HEK293 (cell line): ENCODE data around the gene MYL10.
"Not testable (repeated sequence)": the region's sequence is repeated elsewhere in the genome, so short reads cannot be mapped to it uniquely, and the experiment has no call there.

Experiments used
- CTCF ChIA-PET: fragments of 350-600 bp; formaldehyde crosslinking; extraction: SDS; loops from one replicate; lab custom pipeline; 2021; ENCODE audit warnings: antibody characterized with exemption; lab: Yijun Ruan, JAX
- POLR2A ChIA-PET: fragments of 300-600 bp; formaldehyde crosslinking; extraction: SDS; loops from one replicate; lab custom pipeline; 2020; ENCODE audit warnings: antibody characterized with exemption, inconsistent platforms; lab: Yijun Ruan, JAX
- H3K27ac ChIP-seq: fragments of 200-500 bp; sonication (Bioruptor generic); 2 replicates; pipeline ENCODE4 v1.5.1; 2014; ENCODE audit warnings: low read depth, low read length, control low read depth, inconsistent platforms; ENCODE audit errors: extremely low read depth
- H3K36me3 ChIP-seq, 2 experiments: fragments of 200-500 bp in 1 of 2; sonication (Bioruptor generic) in 1 of 2; 1 replicate in 1 of 2; 2 replicates in 1 of 2; pipeline ENCODE4 v1.5.1; 2014 to 2017; ENCODE audit warnings: inconsistent platforms in 2 of 2, low read length in 2 of 2; ENCODE audit not compliant: control insufficient read depth in 2 of 2, insufficient read depth in 1 of 2
- H3K4me1 ChIP-seq: fragments of 200-500 bp; sonication (Bioruptor generic); 2 replicates; pipeline ENCODE4 v1.5.1; 2014; ENCODE audit warnings: mild to moderate bottlenecking, low read length, inconsistent platforms; ENCODE audit not compliant: control insufficient read depth, insufficient read depth
- H3K4me3 ChIP-seq: 2 replicates; pipeline ENCODE4 v1.5.1; 2011; ENCODE audit warnings: low read depth, mild to moderate bottlenecking, control low read depth, low read length, moderate library complexity
- H3K9me3 ChIP-seq: fragments of 200-500 bp; sonication (Bioruptor generic); 2 replicates; pipeline ENCODE4 v1.5.1; 2014; ENCODE audit warnings: low read depth, low read length, inconsistent platforms; ENCODE audit not compliant: control insufficient read depth, insufficient read depth
- KLF1 ChIP-seq: fragments of 450-650 bp; formaldehyde crosslinking; IDR thresholded peaks from 2 replicates; pipeline ENCODE4 v1.5.1; 2016; ENCODE audit warnings: missing biosample characterization, missing genetic modification characterization
- REPIN1 ChIP-seq: fragments of 450-650 bp; formaldehyde crosslinking; IDR thresholded peaks from 2 replicates; pipeline ENCODE4 v1.5.1; 2017; ENCODE audit warnings: missing biosample characterization, missing genetic modification characterization, low read depth
- SP2 ChIP-seq: fragments of 450-650 bp; formaldehyde crosslinking; IDR thresholded peaks from 2 replicates; pipeline ENCODE4 v1.5.1; 2016; ENCODE audit warnings: missing biosample characterization, missing genetic modification characterization
- ZIC2 ChIP-seq: fragments of 450-650 bp; formaldehyde crosslinking; IDR thresholded peaks from 2 replicates; pipeline ENCODE4 v1.5.1; 2016; ENCODE audit warnings: missing biosample characterization, missing genetic modification characterization
- ZNF121 ChIP-seq: fragments of 450-650 bp; formaldehyde crosslinking; IDR thresholded peaks from 2 replicates; pipeline ENCODE4 v1.5.1; 2016; ENCODE audit warnings: missing biosample characterization, missing genetic modification characterization
- ZNF37A ChIP-seq: fragments of 450-650 bp; IDR thresholded peaks from 2 replicates; pipeline ENCODE4 v1.5.1; 2018; ENCODE audit warnings: missing biosample characterization, missing genetic modification characterization
- ZNF48 ChIP-seq: fragments of 450-650 bp; formaldehyde crosslinking; IDR thresholded peaks from 2 replicates; pipeline ENCODE4 v1.5.1; 2016; ENCODE audit warnings: missing biosample characterization, missing genetic modification characterization
- ZNF510 ChIP-seq: fragments of 450-650 bp; formaldehyde crosslinking; IDR thresholded peaks from 2 replicates; pipeline ENCODE4 v1.5.1; 2018; ENCODE audit warnings: mild to moderate bottlenecking, missing genetic modification characterization, missing biosample characterization; ENCODE audit not compliant: insufficient replicate concordance
- ZNF555 ChIP-seq: fragments of 450-650 bp; formaldehyde crosslinking; conservative IDR thresholded peaks from 2 replicates; pipeline ENCODE4 v1.5.1; 2017; ENCODE audit warnings: missing biosample characterization, mild to moderate bottlenecking, missing genetic modification characterization, inconsistent platforms
- ZNF76 ChIP-seq: fragments of 450-650 bp; formaldehyde crosslinking; IDR thresholded peaks from 2 replicates; pipeline ENCODE4; 2016; ENCODE audit warnings: low read depth, missing biosample characterization, missing genetic modification characterization, borderline replicate concordance
- ZSCAN16 ChIP-seq: fragments of 450-650 bp; formaldehyde crosslinking; IDR thresholded peaks from 2 replicates; pipeline ENCODE4 v1.5.1; 2016; ENCODE audit warnings: missing biosample characterization, missing genetic modification characterization
- TF ChIP-seq, protein P1 (sequence below): fragments of 450-650 bp; formaldehyde crosslinking; IDR thresholded peaks from 2 replicates; pipeline ENCODE4 v1.5.1; 2016; ENCODE audit warnings: missing biosample characterization, missing genetic modification characterization
- TF ChIP-seq, protein P2 (sequence below): fragments of 450-650 bp; formaldehyde crosslinking; IDR thresholded peaks from 2 replicates; pipeline ENCODE4 v1.5.1; 2016; ENCODE audit warnings: missing biosample characterization, missing genetic modification characterization
- TF ChIP-seq, protein P3 (sequence below): fragments of 450-650 bp; formaldehyde crosslinking; IDR thresholded peaks from 2 replicates; pipeline ENCODE4 v1.5.1; 2017; ENCODE audit warnings: missing biosample characterization, missing genetic modification characterization
- TF ChIP-seq, protein P4 (sequence below): fragments of 450-650 bp; formaldehyde crosslinking; IDR thresholded peaks from 2 replicates; pipeline ENCODE4 v1.5.1; 2017; ENCODE audit warnings: missing biosample characterization, missing genetic modification characterization

MYL10 gene

DNA sequence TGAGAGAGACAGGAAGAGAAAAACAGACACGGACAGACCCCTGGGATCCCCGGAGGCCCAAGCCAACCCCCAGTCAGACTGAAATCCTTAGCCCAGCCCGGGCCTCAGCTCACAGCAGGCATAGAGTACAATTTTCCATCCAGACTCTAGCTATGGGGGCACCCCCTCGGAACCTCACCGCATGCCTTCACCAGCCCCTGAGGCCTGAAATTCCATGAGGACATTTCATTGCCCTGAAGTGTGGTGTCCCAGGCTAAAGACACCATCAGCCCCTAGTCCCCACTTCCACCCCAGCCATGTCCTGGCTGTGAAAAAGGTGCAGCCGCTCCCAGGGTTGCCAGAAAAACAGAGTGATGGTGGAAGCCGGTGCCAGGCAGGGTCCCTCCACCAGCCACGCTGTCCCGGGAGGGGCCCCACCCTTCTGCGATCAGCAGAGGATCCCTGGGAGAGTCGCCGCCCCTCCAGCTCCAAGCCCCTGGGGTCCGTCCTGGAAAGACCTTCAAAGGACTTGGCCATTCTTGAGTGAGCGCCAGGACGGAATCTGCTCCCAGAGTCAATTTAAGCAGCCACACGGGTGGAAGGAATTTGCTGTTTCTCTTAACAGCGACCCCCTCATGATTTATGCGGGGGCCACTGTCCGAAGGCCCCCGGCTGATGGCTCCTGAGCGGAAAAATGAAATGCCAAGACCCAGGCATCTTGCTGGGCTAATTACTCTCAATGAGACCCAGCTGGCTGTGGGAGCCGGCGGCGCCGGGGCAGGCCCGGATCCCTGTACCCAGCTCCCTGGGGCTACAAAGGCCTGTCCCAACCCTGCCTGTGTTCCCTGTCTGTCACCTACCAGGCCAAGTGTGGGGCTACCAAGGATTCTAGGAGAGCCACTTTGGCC, 23.2 kb downstream of the MYL10 start:
- no peak overlapping the region for H3K27ac ChIP-seq
- H3K36me3 ChIP-seq: no peaks in the 10 kb centered on the region
- ChIA-PET POLR2A (no interaction called here), CTCF (interaction anchor here (0.9 kb wide), 1 partner anchor 9 kb away, joined by 3 read pairs; no protein-coding TSS in a partner anchor)
- no peaks in the 10 kb centered on the region for H3K9me3 ChIP-seq
- no peak overlapping the region for H3K4me3 ChIP-seq
- H3K4me1 ChIP-seq: no peaks in the 10 kb centered on the region
- TF ChIP-seq ZNF510 (tag by site-specific recombination) (no peak), ZIC2 (tag by site-specific recombination) (peak; percentile 26; the same call in 1 of the 2 replicates)

DNA sequence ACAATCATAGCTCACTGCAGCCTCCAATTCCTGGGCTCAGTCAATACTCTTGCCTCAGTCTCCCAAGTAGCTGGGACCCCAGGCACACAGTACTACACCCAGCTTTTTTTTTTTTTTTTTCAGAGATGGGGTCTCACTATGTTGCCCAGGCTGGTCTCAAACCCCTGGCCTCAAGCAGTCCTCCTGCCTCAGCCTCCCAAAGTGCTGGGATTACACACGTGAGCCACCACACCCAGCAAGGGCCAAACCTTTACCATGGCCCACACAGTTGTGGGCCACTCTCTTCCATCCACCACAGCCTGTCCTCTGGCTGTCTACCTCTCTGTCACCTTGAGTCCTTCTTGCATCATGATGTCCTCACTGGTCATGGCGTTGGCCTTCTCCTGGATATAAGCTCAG, 24.2 kb downstream of the MYL10 start:
- peak; percentile 73; the same call in 1 of the 2 replicates for TF ChIP-seq ZNF121
- TF ChIP-seq, all 188 proteins: peak for 1; not testable (repeated sequence) for 187
- POLR2A ChIA-PET, H3K36me3 ChIP-seq, H3K4me1 ChIP-seq, H3K4me3 ChIP-seq, H3K27ac ChIP-seq, H3K9me3 ChIP-seq: not testable (repeated sequence)
- CTCF ChIA-PET: interaction anchor here (0.7 kb wide), 1 partner anchor 8 kb away, joined by 3 read pairs; no protein-coding TSS in a partner anchor

DNA sequence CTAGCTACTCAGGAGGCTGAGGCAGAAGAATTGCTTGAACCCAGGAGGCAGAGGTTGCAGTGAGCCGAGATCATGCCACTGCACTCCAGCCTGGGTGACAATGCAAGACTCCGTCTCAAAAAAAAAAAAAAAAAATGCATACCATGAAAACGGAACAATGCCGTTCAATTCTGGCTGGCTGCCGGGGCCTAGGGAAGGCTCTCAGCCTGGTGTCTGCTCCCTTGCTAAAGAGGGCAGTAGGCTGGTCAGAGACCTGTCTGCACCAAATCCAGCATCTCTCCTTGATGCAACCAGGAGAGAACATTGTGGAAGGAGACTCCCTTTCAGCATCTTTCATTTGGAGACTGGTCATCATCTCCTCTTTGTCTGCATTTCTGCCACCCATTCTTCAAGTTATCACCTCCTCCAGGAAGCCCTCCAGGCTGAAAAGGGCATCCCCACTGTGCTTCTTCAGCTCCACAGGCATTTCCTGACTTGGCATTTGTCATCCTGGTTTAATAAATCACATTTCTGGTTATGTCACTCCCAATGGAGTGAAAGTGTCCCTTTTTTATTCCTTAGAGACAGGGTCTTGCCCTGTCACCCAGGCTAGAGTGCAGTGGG, 24.7 kb downstream of the MYL10 start:
- no peak for TF ChIP-seq ZNF48 (tag by site-specific recombination)
- TF ChIP-seq, protein P1, sequence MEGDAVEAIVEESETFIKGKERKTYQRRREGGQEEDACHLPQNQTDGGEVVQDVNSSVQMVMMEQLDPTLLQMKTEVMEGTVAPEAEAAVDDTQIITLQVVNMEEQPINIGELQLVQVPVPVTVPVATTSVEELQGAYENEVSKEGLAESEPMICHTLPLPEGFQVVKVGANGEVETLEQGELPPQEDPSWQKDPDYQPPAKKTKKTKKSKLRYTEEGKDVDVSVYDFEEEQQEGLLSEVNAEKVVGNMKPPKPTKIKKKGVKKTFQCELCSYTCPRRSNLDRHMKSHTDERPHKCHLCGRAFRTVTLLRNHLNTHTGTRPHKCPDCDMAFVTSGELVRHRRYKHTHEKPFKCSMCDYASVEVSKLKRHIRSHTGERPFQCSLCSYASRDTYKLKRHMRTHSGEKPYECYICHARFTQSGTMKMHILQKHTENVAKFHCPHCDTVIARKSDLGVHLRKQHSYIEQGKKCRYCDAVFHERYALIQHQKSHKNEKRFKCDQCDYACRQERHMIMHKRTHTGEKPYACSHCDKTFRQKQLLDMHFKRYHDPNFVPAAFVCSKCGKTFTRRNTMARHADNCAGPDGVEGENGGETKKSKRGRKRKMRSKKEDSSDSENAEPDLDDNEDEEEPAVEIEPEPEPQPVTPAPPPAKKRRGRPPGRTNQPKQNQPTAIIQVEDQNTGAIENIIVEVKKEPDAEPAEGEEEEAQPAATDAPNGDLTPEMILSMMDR (tag by site-specific recombination): no peak
- TF ChIP-seq, protein P2, sequence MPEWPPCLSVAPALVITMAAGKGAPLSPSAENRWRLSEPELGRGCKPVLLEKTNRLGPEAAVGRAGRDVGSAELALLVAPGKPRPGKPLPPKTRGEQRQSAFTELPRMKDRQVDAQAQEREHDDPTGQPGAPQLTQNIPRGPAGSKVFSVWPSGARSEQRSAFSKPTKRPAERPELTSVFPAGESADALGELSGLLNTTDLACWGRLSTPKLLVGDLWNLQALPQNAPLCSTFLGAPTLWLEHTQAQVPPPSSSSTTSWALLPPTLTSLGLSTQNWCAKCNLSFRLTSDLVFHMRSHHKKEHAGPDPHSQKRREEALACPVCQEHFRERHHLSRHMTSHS (tag by site-specific recombination): no peak
- no peak for TF ChIP-seq ZNF555 (tag by site-specific recombination)
- no peak for TF ChIP-seq ZSCAN16 (tag by site-specific recombination)
- TF ChIP-seq REPIN1 (tag by site-specific recombination): no peak
- no peak for TF ChIP-seq ZNF37A (tag by site-specific recombination)
- TF ChIP-seq ZNF76 (tag by site-specific recombination): no peak
- TF ChIP-seq, protein P3, sequence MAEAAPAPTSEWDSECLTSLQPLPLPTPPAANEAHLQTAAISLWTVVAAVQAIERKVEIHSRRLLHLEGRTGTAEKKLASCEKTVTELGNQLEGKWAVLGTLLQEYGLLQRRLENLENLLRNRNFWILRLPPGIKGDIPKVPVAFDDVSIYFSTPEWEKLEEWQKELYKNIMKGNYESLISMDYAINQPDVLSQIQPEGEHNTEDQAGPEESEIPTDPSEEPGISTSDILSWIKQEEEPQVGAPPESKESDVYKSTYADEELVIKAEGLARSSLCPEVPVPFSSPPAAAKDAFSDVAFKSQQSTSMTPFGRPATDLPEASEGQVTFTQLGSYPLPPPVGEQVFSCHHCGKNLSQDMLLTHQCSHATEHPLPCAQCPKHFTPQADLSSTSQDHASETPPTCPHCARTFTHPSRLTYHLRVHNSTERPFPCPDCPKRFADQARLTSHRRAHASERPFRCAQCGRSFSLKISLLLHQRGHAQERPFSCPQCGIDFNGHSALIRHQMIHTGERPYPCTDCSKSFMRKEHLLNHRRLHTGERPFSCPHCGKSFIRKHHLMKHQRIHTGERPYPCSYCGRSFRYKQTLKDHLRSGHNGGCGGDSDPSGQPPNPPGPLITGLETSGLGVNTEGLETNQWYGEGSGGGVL: no peak
- TF ChIP-seq KLF1 (tag by site-specific recombination): no peak
- TF ChIP-seq, protein P4, sequence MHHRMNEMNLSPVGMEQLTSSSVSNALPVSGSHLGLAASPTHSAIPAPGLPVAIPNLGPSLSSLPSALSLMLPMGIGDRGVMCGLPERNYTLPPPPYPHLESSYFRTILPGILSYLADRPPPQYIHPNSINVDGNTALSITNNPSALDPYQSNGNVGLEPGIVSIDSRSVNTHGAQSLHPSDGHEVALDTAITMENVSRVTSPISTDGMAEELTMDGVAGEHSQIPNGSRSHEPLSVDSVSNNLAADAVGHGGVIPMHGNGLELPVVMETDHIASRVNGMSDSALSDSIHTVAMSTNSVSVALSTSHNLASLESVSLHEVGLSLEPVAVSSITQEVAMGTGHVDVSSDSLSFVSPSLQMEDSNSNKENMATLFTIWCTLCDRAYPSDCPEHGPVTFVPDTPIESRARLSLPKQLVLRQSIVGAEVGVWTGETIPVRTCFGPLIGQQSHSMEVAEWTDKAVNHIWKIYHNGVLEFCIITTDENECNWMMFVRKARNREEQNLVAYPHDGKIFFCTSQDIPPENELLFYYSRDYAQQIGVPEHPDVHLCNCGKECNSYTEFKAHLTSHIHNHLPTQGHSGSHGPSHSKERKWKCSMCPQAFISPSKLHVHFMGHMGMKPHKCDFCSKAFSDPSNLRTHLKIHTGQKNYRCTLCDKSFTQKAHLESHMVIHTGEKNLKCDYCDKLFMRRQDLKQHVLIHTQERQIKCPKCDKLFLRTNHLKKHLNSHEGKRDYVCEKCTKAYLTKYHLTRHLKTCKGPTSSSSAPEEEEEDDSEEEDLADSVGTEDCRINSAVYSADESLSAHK: no peak
- no peak for TF ChIP-seq SP2 (tag by site-specific recombination)
- H3K9me3 ChIP-seq: no peaks in the 10 kb centered on the region
- no peak overlapping the region for H3K4me3 ChIP-seq
- H3K36me3 ChIP-seq: no peaks in the 10 kb centered on the region
- CTCF ChIA-PET: interaction anchor here (0.7 to 4.6 kb wide), 8 partner anchors 8 to 668 kb away, joined by 3 to 39 read pairs (median 4); no protein-coding TSS in a partner anchor
- H3K27ac ChIP-seq: no peak overlapping the region
- no peaks in the 10 kb centered on the region for H3K4me1 ChIP-seq
- POLR2A ChIA-PET: no interaction called here
